ENCODE results near the gene TIMP2.

Gene TIMP2

GRCh38 chr17:78806451-78806850, 118.7 kb downstream of the TIMP2 start:
- Histone ChIP-seq H3K4me1 (peaks cover 55 to 65% (median 59%) of the 10 kb centered on the region in 10 experiments), H3K9me3 (replicated peaks in 1 of 11) (no peaks in the 10 kb centered on the region), H4K20me1 (peaks cover 0 to 87% (median 38%) of the 10 kb centered on the region in 11 experiments; a peak in 16 of 22 replicates), H3K4me2 (peak overlapping the region in 10 of 11 experiments; percentile 11 to 69 (median 34); a peak in 14 of 22 replicates), H3K27me3 (no peaks in the 10 kb centered on the region), H3K9ac (peak overlapping the region in 1 of 11 experiments; percentile 52; a peak in 1 of 22 replicates), H3K4me3 (no peak overlapping the region), H3K36me3 (peaks cover 80 to 92% (median 85%) of the 10 kb centered on the region in 11 experiments), H3K27ac (peak overlapping the region in 5 of 11 experiments; percentile 11 to 23 (median 19); a peak in 4 of 22 replicates)
- TF ChIP-seq Cebpa-rat (IDR thresholded peaks at IDR 0.05) = no peak

GRCh38 chr17:78805301-78805700, 119.9 kb downstream of the TIMP2 start:
- peak overlapping the region in 9 of 11 experiments; percentile 28 to 90 (median 69); a peak in 8 of 22 replicates for H3K4me2 ChIP-seq
- no peak for TF ChIP-seq Cebpa-rat (IDR thresholded peaks at IDR 0.05)
- peaks cover 74 to 92% (median 82%) of the 10 kb centered on the region in 11 experiments for H3K36me3 ChIP-seq
- H3K9me3 ChIP-seq (replicated peaks in 1 of 11) = no peaks in the 10 kb centered on the region
- H3K4me3 ChIP-seq = no peak overlapping the region
- peak overlapping the region in 3 of 11 experiments; percentile 12 to 28 (median 17); a peak in 2 of 22 replicates for H3K27ac ChIP-seq
- H4K20me1 ChIP-seq = peaks cover 0 to 98% (median 42%) of the 10 kb centered on the region in 11 experiments; a peak in 18 of 22 replicates
- H3K4me1 ChIP-seq = peaks cover 67 to 76% (median 71%) of the 10 kb centered on the region in 10 experiments
- no peaks in the 10 kb centered on the region for H3K27me3 ChIP-seq
- no peak overlapping the region for H3K9ac ChIP-seq

GRCh38 chr17:78804777-78805176, 120.4 kb downstream of the TIMP2 start:
- Histone ChIP-seq H4K20me1 (peaks cover 0 to 98% (median 47%) of the 10 kb centered on the region in 11 experiments; a peak in 18 of 22 replicates), H3K4me3 (no peak overlapping the region)

GRCh38 chr17:78803186-78803845, 121.9 kb downstream of the TIMP2 start:
- H3K4me2 ChIP-seq = peak overlapping the region; percentile 62 to 98 (median 84)
- no peaks in the 10 kb centered on the region for H3K27me3 ChIP-seq
- H3K9me3 ChIP-seq (replicated peaks in 1 of 11) = no peaks in the 10 kb centered on the region
- TF ChIP-seq Cebpa-rat (IDR thresholded peaks at IDR 0.05) = no peak
- peak overlapping the region in 10 of 11 experiments; percentile 42 to 69 (median 60); a peak in 19 of 22 replicates for H3K27ac ChIP-seq
- peaks cover 74 to 92% (median 82%) of the 10 kb centered on the region in 11 experiments for H3K36me3 ChIP-seq
- peaks cover 9 to 100% (median 58%) of the 10 kb centered on the region in 11 experiments; a peak in 18 of 22 replicates for H4K20me1 ChIP-seq
- peak overlapping the region in 9 of 10 experiments; percentile 24 to 52 (median 39); a peak in 17 of 20 replicates for H3K4me3 ChIP-seq
- peaks cover 86 to 96% (median 90%) of the 10 kb centered on the region in 10 experiments for H3K4me1 ChIP-seq
- peak overlapping the region; percentile 30 to 70 (median 61); a peak in 19 of 22 replicates for H3K9ac ChIP-seq

More at GRCh38 chr17:78804777-78805176, 120.4 kb downstream of the TIMP2 start:
- Histone ChIP-seq H3K4me1 (peaks cover 72 to 82% (median 76%) of the 10 kb centered on the region in 10 experiments), H3K27ac (peak overlapping the region in 1 of 11 experiments; percentile 28; a peak in 1 of 22 replicates), H3K27me3 (no peaks in the 10 kb centered on the region), H3K36me3 (peaks cover 74 to 92% (median 82%) of the 10 kb centered on the region in 11 experiments), H3K4me2 (peak overlapping the region in 10 of 11 experiments; percentile 28 to 90 (median 71); a peak in 16 of 22 replicates), H3K9ac (no peak overlapping the region), H3K9me3 (replicated peaks in 1 of 11) (no peaks in the 10 kb centered on the region)
- TF ChIP-seq Cebpa-rat (IDR thresholded peaks at IDR 0.05) = no peak

All from BLaER1 treated with 17β-estradiol and CSF1 and Interleukin-3, amounts not matched to agents 10 nM and 100 nM (cell line).